ENCODE results near the gene DMD.

Gene DMD

GRCh38 chrX:31604629-31605221 lies 1606.6 kb downstream of the DMD start:
- Histone ChIP-seq H3K27me3 (ENCODE audit: insufficient read depth, low read length, poor library complexity, severe bottlenecking) (no peaks in the 10 kb centered on the region), H2AFZ (ENCODE audit: low read length) (no peak overlapping the region), H3K9me3 (ENCODE audit: insufficient read depth, low read depth, low read length) (no peaks in the 10 kb centered on the region), H3K4me1 (ENCODE audit: insufficient read depth, low read length, poor library complexity, severe bottlenecking) (no peaks in the 10 kb centered on the region), H3K36me3 (ENCODE audit: insufficient read depth, low read length) (no peaks in the 10 kb centered on the region), H3K4me3 (ENCODE audit: low read length, poor library complexity, severe bottlenecking) (no peak overlapping the region), H3F3A (ENCODE audit: low read depth) (no peaks in the 10 kb centered on the region), H3K9me2 (replicated peaks; ENCODE audit: low read depth, low read length) (no peaks in the 10 kb centered on the region), H3K4me2 (ENCODE audit: low read depth, low read length, poor library complexity, severe bottlenecking) (no peak overlapping the region), H4K20me1 (ENCODE audit: insufficient read depth, low read length, poor library complexity, severe bottlenecking) (no peaks in the 10 kb centered on the region), H3K9ac (ENCODE audit: low read depth, low read length, poor library complexity, severe bottlenecking) (no peak overlapping the region), H3K79me2 (ENCODE audit: insufficient read depth, low read length) (no peaks in the 10 kb centered on the region)
- TF ChIP-seq EZH2phosphoT487 (IDR thresholded peaks at IDR 0.05; ENCODE audit: borderline replicate concordance) (no peak), CTCF (conservative IDR thresholded peaks at IDR 0.05; ENCODE audit: low read length) (no peak)

GRCh38 chrX:31603411-31604120 lies 1607.8 kb downstream of the DMD start:
- no peaks in the 10 kb centered on the region for H3F3A ChIP-seq (ENCODE audit: low read depth)
- no peaks in the 10 kb centered on the region for H3K4me1 ChIP-seq (ENCODE audit: insufficient read depth, low read length, poor library complexity, severe bottlenecking)
- TF ChIP-seq EZH2phosphoT487 (IDR thresholded peaks at IDR 0.05; ENCODE audit: borderline replicate concordance) (no peak), CTCF (conservative IDR thresholded peaks at IDR 0.05; ENCODE audit: low read length) (no peak)
- H3K36me3 ChIP-seq (ENCODE audit: insufficient read depth, low read length) = no peaks in the 10 kb centered on the region
- H3K79me2 ChIP-seq (ENCODE audit: insufficient read depth, low read length) = no peaks in the 10 kb centered on the region
- H3K9ac ChIP-seq (ENCODE audit: low read depth, low read length, poor library complexity, severe bottlenecking) = no peak overlapping the region
- no peaks in the 10 kb centered on the region for H3K27me3 ChIP-seq (ENCODE audit: insufficient read depth, low read length, poor library complexity, severe bottlenecking)
- no peaks in the 10 kb centered on the region for H3K9me2 ChIP-seq (replicated peaks; ENCODE audit: low read depth, low read length)
- no peak overlapping the region for H3K4me3 ChIP-seq (ENCODE audit: low read length, poor library complexity, severe bottlenecking)
- H3K9me3 ChIP-seq (ENCODE audit: insufficient read depth, low read depth, low read length) = no peaks in the 10 kb centered on the region
- H3K4me2 ChIP-seq (ENCODE audit: low read depth, low read length, poor library complexity, severe bottlenecking) = no peak overlapping the region
- H4K20me1 ChIP-seq (ENCODE audit: insufficient read depth, low read length, poor library complexity, severe bottlenecking) = no peaks in the 10 kb centered on the region
- no peak overlapping the region for H2AFZ ChIP-seq (ENCODE audit: low read length)

GRCh38 chrX:31600823-31601222 lies 1610.5 kb downstream of the DMD start:
- H3K27me3 ChIP-seq (ENCODE audit: insufficient read depth, low read length, poor library complexity, severe bottlenecking) = no peaks in the 10 kb centered on the region
- H4K20me1 ChIP-seq (ENCODE audit: insufficient read depth, low read length, poor library complexity, severe bottlenecking) = no peaks in the 10 kb centered on the region
- no peak overlapping the region for H2AFZ ChIP-seq (ENCODE audit: low read length)
- no peaks in the 10 kb centered on the region for H3K79me2 ChIP-seq (ENCODE audit: insufficient read depth, low read length)
- H3K36me3 ChIP-seq (ENCODE audit: insufficient read depth, low read length) = no peaks in the 10 kb centered on the region
- TF ChIP-seq EZH2phosphoT487 (IDR thresholded peaks at IDR 0.05; ENCODE audit: borderline replicate concordance) = no peak
- TF ChIP-seq CTCF (conservative IDR thresholded peaks at IDR 0.05; ENCODE audit: low read length) = no peak
- H3F3A ChIP-seq (ENCODE audit: low read depth) = no peaks in the 10 kb centered on the region
- no peak overlapping the region for H3K4me2 ChIP-seq (ENCODE audit: low read depth, low read length, poor library complexity, severe bottlenecking)
- H3K9me3 ChIP-seq (ENCODE audit: insufficient read depth, low read depth, low read length) = no peaks in the 10 kb centered on the region
- H3K4me3 ChIP-seq (ENCODE audit: low read length, poor library complexity, severe bottlenecking) = no peak overlapping the region
- no peaks in the 10 kb centered on the region for H3K9me2 ChIP-seq (replicated peaks; ENCODE audit: low read depth, low read length)
- H3K9ac ChIP-seq (ENCODE audit: low read depth, low read length, poor library complexity, severe bottlenecking) = no peak overlapping the region
- H3K4me1 ChIP-seq (ENCODE audit: insufficient read depth, low read length, poor library complexity, severe bottlenecking) = no peaks in the 10 kb centered on the region
